GM18861 (cell line): ENCODE measurements around the gene HSPG2.
"Not testable (repeated sequence)": the region's sequence is repeated elsewhere in the genome, so short reads cannot be mapped to it uniquely, and the experiment has no call there.

Experiments used
- ATAC-seq: cut with Tn5 transposase; IDR thresholded peaks from one replicate; pipeline ENCODE4 v1.9.1; 2021; ENCODE audit not compliant: unreplicated experiment

Gene HSPG2

GRCh38 chr1:21830792-21831453 lies 106.2 kb downstream of the HSPG2 start:
- no peak for ATAC-seq

- no peak for ATAC-seq
These were observed 107.8 kb downstream of the HSPG2 start for GRCh38 chr1:21829294-21829693.

GRCh38 chr1:21828506-21829210 lies 108.5 kb downstream of the HSPG2 start:
- no peak for ATAC-seq

GRCh38 chr1:21828075-21828474 lies 109.0 kb downstream of the HSPG2 start:
- ATAC-seq, result no peak

GRCh38 chr1:21827141-21827679 lies 109.9 kb downstream of the HSPG2 start:
- no peak for ATAC-seq

GRCh38 chr1:21826694-21827093 lies 110.4 kb downstream of the HSPG2 start:
- not testable (repeated sequence) for ATAC-seq

- ATAC-seq, result no peak
These were observed 111.7 kb downstream of the HSPG2 start for GRCh38 chr1:21825393-21825792.

- no peak for ATAC-seq
These were observed 112.2 kb downstream of the HSPG2 start for GRCh38 chr1:21824926-21825325.

GRCh38 chr1:21823980-21824702 lies 113.0 kb downstream of the HSPG2 start:
- ATAC-seq, result no peak

GRCh38 chr1:21823206-21823979 lies 113.7 kb downstream of the HSPG2 start:
- no peak for ATAC-seq

GRCh38 chr1:21822349-21822748 lies 114.8 kb downstream of the HSPG2 start:
- ATAC-seq, result no peak

GRCh38 chr1:21821385-21822019 lies 115.6 kb downstream of the HSPG2 start:
- ATAC-seq, result no peak

- no peak for ATAC-seq
These were observed 116.4 kb downstream of the HSPG2 start for GRCh38 chr1:21820597-21821232.

GRCh38 chr1:21818656-21819055 lies 118.5 kb downstream of the HSPG2 start:
- ATAC-seq, result no peak

- no peak for ATAC-seq
These were observed 120.4 kb downstream of the HSPG2 start for GRCh38 chr1:21816602-21817302.

GRCh38 chr1:21815724-21816321 lies 121.3 kb downstream of the HSPG2 start:
- ATAC-seq, result no peak

- no peak for ATAC-seq
These were observed 122.0 kb downstream of the HSPG2 start for GRCh38 chr1:21814981-21815582.

GRCh38 chr1:21814241-21814918 lies 122.7 kb downstream of the HSPG2 start:
- no peak for ATAC-seq
